Endothelial cell (in vitro differentiated cells): ENCODE data around the gene GSKIP. TPM values are rescaled to one million over a fixed set of nuclear protein-coding genes. Genes with fewer than 3 reads are reported as not detected.

Experiments
- DNase-seq: peaks from one replicate; pipeline ENCODE4 v3.0.0; 2021; ENCODE audit warnings: low spot score
- H3K27ac Mint-ChIP-seq: one replicate; pipeline ENCODE4 v1.8.0; 2021; ENCODE audit warnings: mixed read lengths, inconsistent platforms; ENCODE audit not compliant: unreplicated experiment
- H3K27me3 Mint-ChIP-seq: one replicate; pipeline ENCODE4 v1.8.0; 2021; ENCODE audit warnings: mild to moderate bottlenecking, moderate library complexity, mixed read lengths, inconsistent platforms; ENCODE audit not compliant: unreplicated experiment
- H3K36me3 Mint-ChIP-seq: one replicate; pipeline ENCODE4 v1.8.0; 2021; ENCODE audit warnings: mild to moderate bottlenecking, low read depth, mixed read lengths, inconsistent platforms; ENCODE audit not compliant: unreplicated experiment
- H3K4me1 Mint-ChIP-seq: one replicate; pipeline ENCODE4 v1.8.0; 2021; ENCODE audit warnings: mild to moderate bottlenecking, mixed read lengths, inconsistent platforms; ENCODE audit not compliant: unreplicated experiment
- H3K4me3 Mint-ChIP-seq: one replicate; pipeline ENCODE4 v1.8.0; 2021; ENCODE audit warnings: mild to moderate bottlenecking, mixed read lengths, inconsistent platforms; ENCODE audit not compliant: unreplicated experiment
- H3K9me3 Mint-ChIP-seq: one replicate; pipeline ENCODE4 v1.8.0; 2021; ENCODE audit warnings: mixed read lengths, inconsistent platforms; ENCODE audit not compliant: unreplicated experiment
- CTCF ChIP-seq: fragments of 200-600 bp; sonication (generic); IDR thresholded peaks from one replicate; pipeline ENCODE4 v1.5.0; 2021; ENCODE audit warnings: antibody characterized with exemption; ENCODE audit not compliant: unreplicated experiment
- total RNA-seq: library from RNA; stranded (reverse); fragmentation: NEBNext Ultra II Directional; extraction: Animal tissue kit (Norgen Biotek cat#: 25700); gene quantifications from one replicate; pipeline ENCODE4 v1.2.1, GENCODE V29; 2021; ENCODE audit not compliant: unreplicated experiment

GSKIP gene
- total RNA-seq, 1 donor from 2014 or later = 27.6 TPM

- Mint-ChIP-seq H3K4me1 (no peaks in the 10 kb centered on the region), H3K9me3 (no peaks in the 10 kb centered on the region), H3K4me3 (no peak overlapping the region), H3K36me3 (no peaks in the 10 kb centered on the region), H3K27me3 (peaks cover 2% of the 10 kb centered on the region), H3K27ac (no peak overlapping the region)
- DNase-seq = no peak
- TF ChIP-seq CTCF = no peak
Measured at GRCh38 chr14:96434040-96434439, 70.7 kb downstream of the GSKIP start.

Other genes with a start within 250 kb of the GSKIP start
- 0.15 TPM for gene BDKRB2, start 158.7 kb upstream of the GSKIP start, total RNA-seq
- gene BDKRB1, start 107.3 kb upstream of the GSKIP start, total RNA-seq = not detected
- 14.1 TPM for gene ATG2B, start 185 bp upstream of the GSKIP start, total RNA-seq
- 4.5 TPM for gene AK7, start 28.6 kb downstream of the GSKIP start, total RNA-seq
- gene PAPOLA, start 138.9 kb downstream of the GSKIP start, total RNA-seq = 161 TPM